ENCODE data around the gene USHBP1.
A peak's percentile ranks its signal among the peaks of the same experiment; 100 is the strongest.

Gene USHBP1, protein sequence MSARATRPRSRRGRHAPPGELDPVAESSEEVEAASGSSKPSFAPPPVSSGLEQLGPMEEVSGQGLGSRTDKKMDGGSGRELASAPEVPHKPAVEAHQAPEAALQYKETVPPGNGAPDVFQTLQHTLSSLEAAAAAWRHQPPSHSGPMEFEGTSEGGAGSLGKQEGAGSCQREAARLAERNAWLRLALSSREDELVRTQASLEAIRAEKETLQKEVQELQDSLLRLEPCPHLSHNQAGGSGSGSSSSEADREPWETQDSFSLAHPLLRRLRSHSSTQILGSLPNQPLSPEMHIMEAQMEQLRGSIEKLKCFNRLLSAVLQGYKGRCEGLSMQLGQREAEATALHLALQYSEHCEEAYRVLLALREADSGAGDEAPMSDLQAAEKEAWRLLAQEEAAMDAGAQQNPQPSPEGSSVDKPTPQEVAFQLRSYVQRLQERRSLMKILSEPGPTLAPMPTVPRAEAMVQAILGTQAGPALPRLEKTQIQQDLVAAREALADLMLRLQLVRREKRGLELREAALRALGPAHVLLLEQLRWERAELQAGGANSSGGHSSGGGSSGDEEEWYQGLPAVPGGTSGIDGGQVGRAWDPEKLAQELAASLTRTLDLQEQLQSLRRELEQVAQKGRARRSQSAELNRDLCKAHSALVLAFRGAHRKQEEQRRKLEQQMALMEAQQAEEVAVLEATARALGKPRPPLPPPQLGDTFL

DNA sequence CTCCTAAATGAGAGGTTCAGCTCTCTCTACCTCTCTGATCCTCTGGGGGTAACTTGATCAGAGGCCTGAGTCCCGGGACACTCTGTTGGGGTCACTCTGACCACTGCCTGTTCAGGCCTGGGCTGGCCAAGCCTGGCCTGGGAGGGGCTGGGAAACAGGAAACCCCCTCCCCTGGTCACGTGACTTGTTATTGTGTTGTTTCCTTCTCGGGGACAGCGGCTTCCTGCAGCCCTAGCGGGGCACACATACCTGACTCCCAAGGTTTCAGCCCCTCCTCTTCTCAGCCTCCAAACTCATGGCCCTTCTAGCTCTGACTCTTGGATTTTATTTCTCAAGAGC lies at the start of gene USHBP1:
TSS of gene USHBP1 (minus strand) at position 105 of the 339 bp plus-strand sequence. CDS start 446 bp downstream, outside the sequence.
- no peak for ATAC-seq

DNA sequence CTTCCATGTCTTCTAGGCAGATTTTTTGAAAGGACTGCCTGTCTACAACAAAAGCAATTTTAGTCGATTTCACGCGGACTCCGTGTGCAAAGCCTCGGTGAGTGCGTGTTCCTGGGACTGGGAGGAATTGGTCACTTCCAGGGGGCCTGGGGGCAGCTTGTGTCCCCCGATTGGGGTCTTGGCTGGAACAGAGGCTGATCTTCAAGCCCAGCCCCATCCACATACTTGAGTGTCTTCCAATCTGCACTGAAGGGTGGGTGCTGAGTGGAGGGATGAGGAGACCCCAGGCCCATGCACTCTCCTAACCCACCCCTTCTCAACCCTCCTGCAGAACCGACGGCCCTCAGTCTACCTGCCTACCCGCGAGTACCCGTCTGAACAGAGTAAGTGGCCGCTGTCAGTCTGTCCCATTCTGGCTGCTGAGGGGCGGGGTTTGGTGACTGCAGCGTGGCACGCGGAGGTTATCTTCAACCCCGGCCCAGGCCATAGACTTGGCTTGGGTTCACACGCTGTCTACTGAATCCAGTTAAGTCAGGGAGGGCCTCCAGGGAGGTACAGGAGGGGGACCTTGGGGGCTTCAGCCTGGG lies 49.6 kb upstream of the USHBP1 start:
- ATAC-seq, result no peak

DNA sequence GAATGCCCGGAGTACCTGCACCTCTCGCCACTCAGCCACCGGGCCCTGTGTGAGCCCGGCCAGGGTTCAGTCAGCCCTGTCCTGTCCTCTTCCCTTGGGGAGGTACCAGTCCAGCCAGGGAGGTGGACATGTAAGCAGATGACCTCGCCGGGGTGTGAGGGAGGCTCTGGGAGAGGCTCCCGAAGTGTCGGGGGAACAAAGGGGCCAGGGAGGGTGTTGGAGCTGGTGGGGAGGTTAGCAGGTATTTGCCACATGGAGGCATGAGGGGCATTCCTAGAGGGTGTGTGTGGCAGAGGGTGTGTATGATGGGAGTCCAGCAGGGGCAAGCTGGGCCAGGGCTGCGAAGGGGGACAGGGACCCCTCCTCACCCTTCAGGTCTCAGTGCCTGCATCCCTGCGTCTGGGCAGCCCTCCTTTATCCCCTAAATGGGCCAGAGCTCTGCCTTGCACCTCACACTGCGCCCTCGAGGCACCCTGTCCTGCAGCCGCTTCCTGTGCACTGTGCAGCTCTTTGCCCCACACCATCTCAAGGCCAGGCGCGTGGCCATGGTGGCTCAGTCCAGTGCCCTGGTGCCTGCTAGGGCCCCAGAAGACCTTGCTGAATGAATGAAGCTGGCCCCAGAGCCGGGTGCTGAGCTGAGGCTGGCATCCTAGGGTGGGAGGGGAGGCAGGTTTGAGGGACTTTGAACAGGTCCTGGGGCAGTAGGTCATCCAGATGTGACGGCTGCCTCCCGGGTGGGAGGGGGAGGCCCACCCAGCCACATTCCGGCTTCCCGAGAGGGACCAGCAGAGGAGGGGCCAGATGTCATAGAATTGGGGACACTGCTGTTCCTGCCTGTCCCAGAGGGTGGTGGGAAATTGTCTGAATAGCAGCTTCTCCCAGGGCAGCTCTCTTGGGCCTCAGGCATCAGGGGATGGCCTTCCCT lies 47.9 kb upstream of the USHBP1 start:
- ATAC-seq, result no peak

DNA sequence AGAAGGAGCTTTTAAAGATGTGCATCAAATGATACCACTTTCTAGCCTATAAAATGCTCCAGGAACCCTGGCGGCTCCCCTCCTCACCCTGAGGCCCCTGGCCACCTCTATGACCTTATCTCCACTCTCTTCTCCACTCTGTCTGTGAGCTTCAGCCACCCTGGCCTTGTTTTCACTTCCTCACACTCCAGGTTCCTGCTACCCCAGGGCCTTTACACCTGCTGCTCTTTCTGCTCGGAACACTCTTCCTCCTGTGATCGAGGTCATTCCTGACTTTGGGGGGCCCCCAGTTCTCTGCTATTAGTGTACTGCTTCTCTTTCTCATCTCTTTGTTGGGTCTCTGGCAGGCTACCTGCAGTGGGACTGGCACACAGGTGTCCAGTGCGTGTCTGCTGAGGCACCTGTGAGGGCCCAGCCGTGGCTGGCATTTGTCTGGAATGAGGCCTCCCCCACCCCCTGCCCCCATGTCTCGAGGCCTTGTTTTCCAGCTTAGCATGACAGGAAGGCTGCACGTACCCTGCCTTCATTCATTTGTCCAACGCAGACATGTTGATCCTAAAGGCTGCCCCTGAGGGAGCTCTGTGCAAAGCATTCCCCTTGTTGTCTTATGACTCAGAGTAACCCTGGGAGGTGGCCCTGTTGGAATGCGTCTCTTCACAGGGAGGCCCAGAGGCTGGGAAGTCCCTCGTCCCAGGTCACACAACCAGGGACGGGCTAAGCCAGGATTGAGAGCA lies 47.1 kb upstream of the USHBP1 start:
- no peak for ATAC-seq

DNA sequence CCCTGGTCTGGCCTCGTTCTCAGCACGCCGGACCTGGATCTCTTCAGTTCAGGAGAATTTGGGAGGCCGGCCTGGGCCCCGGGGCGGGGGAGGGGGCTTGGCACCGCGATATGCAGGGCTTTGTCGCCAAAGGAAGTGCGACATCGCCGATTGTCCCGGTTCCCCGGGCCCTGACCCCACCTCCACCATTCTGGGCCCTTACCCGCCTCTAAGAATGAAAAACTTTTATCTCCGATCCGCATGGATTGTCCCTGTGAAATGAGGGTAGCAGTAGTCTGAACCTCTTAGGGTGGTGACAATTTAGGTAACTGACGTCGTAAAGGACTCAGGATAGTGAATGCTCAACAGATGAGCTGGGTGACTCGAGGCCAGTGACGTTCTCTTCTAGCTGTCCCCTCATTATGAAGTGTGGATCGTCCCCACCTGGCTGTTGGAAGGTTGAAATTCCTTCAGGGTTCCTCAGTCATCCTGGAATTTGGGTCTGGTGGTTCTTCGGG lies 45.5 kb upstream of the USHBP1 start:
- ATAC-seq, result no peak

DNA sequence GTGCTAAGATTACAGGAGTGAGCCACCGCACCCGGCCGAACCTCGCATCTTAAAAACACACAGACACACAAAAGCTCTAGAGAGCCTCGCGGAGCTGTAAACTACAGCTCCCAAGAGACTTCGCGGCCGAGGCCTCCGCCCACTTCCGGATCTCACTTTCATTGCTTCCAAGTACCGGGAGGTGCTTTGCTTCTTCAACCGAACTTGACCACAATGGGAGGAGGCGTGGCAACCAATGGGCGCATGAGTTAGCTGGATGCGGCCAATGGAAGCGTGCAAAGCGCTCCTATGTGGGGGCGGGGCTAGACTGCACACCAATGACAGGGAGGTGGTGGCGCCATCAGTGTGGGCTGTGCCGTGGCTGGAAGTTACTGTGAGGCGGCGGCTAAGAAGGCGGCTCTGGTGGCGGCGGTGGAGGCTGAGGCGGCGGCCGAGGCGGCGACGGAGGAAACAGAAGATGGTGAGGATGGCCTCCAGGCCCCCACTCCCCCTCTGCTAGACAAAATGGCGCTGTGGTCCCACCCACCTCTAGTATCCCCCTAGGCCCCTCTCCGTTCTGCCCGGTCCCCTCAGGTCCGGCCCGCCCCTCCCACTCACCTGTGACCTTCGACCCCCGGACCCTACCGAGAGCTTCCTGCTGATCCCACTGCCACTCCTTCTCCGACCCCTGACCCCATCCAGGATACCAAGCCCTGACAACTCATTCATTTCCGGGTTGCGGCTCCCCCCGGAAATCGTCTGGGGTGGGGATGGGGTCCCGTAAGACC lies 44.8 kb upstream of the USHBP1 start, which contains the start of gene DDA1:
TSS of gene DDA1 (plus strand) at position 366 of the 767 bp plus-strand sequence. CDS start at position 458, 92 bp downstream.
- peak; percentile 85 to 86 for ATAC-seq

DNA sequence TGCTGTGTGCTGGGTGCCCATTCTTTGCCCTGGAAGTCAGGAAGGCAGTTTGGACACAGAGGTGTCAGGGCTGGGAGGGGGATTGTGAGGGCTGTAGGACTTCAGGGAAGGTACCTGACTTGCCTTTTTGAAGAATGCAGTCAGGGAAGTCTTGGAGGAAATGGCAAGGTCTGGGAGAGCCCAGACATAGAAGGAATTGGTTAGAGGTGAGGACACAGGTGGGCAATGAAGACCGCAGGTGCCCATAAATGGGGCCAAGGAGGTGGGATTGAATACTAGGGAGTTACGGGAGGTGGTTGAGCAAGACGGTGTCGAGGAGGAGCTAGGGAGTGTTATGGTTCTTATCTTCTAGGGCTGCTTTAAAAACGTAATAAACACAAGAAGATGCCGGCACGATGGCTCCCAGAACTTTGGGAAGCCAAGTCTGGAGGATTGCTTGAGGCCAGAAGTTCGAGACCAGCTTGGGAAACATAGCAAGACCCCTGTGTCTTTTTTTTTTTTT lies 43.4 kb upstream of the USHBP1 start:
- no peak for ATAC-seq

DNA sequence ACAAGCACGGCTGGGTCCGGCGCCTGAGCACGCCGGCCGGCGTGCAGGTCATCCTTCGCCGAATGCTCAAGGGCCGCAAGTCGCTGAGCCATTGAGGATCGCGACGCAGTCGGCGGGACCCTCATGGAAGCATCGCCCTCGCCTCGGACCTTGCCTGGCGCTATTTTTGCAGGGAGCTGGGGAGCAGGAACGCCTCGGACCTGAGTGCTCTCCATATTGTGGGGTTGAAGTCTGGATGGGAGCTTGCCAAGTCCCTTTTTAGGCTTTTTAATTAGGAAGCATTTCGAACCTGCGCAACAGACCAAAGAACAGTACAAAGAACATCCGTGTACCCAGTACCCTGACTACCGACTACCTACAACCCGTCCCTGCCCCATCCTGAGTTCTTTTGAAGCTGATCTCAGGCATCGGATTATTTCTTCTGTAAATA lies 41.8 kb upstream of the USHBP1 start:
- no peak for ATAC-seq

DNA sequence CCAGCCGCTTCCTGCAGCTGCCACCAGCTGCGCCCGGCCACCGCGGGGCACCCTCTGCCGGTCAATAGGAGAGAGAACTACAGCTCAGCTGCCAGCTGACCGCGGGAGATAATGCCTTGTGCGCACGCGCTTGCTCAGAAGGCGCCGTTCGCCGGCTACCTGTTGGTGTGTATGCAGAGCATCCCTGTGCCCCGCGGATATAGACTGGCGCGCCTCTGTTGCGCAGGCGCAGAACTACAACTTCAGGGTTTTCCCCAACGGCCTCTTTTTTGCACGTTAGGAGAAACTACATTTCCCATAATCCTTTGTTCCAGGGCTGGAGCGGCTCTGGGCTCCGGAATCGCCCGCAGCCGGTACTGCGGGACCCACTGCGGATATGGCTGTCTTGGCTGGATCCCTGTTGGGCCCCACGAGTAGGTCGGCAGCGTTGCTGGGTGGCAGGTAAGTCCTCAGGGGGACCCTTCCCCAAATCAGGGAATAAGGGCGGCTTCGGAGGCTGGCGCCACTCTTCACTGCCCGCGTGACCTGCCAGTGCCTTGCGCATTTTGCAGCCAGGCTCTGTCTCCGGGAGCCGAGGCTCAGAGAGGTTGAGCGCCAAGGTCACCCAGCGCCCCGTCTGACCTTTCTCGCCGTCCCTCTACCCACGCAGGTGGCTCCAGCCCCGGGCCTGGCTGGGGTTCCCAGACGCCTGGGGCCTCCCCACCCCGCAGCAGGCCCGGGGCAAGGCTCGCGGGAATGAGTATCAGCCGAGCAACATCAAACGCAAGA lies 41.2 kb upstream of the USHBP1 start, which contains the start of gene MRPL34:
TSS of gene MRPL34 (plus strand) at position 356 of the 768 bp plus-strand sequence. CDS start at position 377, 21 bp downstream.
- ATAC-seq, result peak; percentile 66 to 68

DNA sequence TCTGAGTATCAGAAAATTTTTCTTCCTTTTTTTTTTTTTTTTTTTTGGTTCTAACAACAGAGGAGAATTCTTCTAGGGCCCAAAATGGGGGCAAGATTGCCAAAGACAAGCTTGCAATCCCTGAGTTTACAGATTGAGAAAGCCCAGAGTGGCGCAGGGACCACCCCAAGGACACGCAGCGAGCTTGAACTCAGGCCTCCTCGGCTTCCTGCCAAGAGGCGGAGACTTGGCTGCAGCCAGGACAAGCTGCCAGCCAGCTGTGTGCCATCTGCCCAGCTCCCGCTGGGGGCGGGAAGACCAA lies 40.6 kb upstream of the USHBP1 start:
- no peak for ATAC-seq

DNA sequence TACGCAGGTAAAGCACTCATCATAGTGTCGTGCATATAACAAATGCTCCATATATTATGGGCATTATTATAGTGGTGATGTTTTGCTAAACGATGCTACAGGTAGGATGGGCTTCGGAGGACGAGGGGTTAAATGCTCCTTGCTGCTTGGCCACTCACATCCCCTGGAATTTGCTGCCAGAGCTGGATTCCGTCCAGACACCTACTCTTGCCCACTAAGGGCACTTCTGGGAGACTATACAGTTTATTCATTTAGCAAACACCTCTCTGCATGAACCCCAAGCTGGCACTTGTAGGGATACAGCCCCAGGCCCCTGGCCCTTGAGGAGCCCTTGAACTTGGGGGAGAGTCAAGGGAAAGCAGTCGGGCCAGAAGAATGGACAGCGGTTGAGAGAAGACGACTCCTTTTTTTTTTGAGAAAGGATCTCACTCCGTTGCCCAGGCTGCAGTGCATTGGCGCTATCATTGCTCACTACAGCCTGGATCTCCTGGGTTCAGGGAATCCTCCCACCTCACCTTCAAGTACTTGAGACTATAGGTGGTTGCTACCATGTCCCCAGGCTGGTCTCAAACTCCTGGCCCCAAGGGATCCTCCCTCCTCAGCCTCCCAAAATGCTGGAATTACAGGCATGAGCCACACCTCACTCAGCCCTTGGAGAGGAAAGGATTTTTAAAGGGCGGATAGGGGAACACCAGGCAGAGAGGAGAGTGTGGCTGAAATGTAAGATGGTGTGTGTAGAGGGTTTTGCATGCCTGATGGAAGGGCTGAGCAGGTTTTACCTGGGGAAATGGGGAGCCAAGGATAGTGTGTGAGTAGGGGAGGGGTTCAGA lies 40.1 kb upstream of the USHBP1 start:
- ATAC-seq, result no peak

DNA sequence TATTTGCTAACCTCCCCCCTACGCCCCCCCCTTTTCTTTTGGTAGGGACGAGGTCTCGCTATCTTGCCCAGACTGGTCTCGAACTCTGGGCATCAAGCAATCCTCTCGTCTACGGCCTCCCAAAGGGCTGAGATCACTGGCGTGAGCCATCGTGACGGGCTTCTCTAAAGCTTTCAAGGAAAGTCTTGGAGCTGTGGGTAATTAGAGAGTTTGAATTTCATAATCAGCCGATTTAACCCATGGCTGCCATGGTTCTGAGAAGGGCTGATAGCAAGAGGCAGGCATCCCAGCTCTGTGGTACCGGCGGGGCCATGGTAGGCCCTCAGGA lies 39.4 kb upstream of the USHBP1 start:
- ATAC-seq, result no peak

DNA sequence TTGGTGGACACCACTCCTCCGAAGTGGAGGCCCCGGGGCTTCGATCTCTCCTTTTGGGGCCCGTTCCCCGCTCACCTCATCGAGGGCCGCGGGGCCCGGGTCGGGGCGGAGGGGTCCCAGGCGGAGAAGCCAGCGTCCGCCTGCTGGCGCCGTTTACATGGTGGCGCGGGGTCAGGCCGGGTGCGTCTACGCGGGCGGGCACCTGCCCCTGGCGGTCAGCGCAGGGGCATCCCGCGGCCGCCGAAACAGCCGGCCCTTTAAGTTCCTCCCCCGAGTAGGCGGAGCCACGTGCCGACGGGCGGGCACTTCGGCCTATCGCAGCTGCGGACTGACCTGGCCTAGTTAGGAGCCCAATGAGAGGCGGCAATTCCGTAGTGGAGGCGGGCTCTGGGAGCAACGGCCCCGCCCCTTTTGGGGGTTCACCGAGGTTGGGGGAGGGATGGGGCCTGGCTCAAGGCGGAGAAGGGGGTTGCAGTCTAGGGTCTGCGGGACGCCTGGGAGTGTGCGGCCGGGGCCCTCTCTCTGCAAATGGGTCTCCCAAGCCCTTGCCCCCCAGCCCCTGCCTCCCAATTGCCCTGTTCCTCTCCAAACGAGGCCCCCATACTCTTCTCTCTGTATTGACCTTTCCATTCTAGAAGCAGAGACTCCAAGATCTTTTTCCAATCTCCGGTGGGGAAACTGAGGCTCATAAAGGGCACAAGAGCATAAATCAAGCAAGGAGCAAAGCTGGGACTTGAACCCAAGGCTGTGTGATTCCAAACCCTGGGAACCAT lies 38.8 kb upstream of the USHBP1 start, which contains the start of gene ABHD8:
TSS of gene ABHD8 (minus strand) at position 259 of the 773 bp plus-strand sequence. CDS start 1,809 bp downstream, outside the sequence.
- ATAC-seq, result peak; percentile 73 to 75

DNA sequence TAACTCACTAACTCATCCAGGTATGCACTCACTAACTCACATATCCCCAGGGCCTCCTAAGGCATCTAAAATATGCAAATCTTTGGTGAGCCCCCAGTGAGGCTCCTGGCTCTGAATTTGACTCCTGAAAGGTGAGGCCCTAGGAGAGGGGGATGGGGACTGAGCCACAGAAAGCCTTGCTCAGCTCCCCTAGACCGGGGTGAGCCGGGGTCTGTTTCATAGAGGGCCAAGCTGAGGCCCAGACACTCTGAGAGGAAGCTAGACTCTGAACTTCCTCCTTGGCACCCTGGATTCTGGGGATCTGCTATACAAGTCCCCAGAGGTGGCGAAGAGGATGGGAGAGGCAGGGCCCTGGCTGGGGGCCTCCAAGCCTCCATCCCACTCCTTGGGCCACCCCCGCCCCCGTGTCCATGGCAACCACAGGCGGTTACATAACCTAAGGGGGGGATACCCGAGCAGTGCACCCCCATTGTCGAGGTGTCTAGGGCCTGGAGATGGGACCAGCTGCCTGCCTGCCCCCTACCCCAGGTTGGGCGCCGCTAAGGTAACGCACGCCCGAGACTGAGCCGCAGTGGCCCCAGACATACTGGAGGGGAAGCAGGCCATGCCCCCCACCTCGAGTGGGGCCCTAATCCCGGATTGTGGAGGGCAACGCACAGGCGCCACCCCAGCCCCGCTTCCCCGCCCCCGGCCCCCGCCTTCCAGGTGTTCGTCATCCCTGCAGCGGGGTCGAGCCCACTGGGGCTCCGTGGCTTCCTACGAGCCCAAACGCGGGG lies 38.0 kb upstream of the USHBP1 start:
- ATAC-seq, result no peak

DNA sequence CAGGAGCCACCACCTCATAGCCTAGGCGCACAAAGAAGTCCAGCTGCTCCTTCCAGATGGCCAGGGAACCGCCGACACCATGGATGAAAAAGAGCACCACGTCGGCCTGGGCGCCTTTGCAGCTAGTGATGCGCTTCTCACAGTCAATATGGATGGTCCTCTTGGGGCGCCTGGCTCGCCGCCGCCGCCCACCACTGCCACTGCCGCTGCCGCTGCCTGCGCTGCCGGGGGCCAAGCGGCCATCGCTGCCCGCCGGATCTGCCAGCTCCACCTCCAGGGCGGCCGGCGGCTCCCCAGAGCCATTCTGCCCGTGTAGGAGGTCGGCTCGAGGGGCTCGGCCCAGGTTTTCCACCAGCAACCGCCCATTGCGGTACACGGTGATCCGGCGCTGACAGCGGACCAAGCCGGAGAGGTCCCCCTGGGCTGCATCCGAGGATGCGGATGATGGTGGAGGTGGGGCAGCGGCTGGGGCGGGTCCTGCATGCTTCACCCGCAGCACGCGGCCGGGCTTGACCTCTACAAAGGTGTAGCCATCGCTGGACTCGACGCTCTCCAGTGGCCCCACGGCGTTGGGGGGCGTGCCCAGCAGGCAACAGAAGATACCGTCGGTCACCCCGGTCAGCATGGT lies 36.6 kb upstream of the USHBP1 start:
- ATAC-seq, result no peak

DNA sequence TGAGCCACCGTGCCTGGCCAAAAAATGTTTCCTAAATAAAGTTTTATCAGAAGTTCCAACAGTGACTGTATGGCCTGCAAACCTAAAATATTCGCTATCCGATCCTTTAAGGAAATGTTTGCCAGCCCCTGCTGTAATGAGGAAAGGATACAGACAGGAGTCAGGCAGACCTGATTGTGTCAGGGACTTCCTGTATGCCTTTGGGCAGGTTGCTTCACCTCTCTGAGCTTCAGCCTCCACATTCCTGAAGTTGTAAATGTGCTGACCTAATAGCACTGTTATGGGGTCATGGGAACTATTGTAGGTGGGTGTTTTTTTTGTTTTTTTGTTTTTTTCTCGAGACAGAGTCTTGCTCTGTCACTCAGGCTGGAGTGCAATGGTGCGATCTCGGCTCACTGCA lies 32.4 kb upstream of the USHBP1 start:
- ATAC-seq, result no peak

DNA sequence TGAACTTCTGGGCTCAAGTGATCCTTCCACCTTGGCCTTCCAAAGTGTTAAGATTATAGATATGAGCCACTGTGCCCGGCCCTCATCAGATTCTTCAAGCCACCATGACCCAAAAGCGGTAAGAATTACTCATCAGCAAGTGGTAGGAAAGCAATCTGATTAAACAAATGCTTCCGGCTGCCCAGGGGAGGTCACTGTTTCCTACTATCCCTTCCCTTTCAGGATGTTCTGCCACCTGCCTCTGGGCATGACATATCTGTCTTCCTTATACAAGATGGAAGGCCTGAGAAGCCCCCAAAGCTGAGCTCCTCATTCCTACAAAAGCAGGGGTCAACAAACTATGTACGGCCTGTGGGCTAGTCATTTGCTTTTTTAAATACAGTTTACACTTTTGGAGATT lies 31.7 kb upstream of the USHBP1 start:
- ATAC-seq, result no peak
